ENCODE measurements around the gene METTL6.
"Not testable (repeated sequence)": the region's sequence is repeated elsewhere in the genome, so short reads cannot be mapped to it uniquely, and the experiment has no call there.

The METTL6 gene

DNA sequence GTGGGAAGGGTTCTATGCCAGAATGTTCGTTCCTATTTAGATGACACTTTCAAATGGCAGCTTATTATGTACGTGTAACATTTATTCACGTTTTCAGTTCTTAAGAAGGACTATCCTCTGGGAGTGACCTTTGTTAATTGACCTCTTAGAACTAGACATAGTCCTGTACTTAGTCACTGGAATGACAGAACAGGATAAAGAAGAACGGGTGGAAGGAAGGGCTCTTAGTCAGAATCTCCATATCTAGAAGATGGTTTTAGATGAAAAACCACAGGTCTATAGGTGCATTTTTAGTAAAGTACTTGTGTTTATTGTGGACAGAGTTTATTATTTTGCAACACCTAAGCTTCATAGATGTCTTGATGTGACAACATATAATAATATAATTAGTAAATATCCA is 6.5 kb downstream of the METTL6 start:
- no peak overlapping the region for H3K4me3 ChIP-seq (ENCODE audit: low read depth, low read length)
- no peak for DNase-seq (ENCODE audit: low read depth)
- TF ChIP-seq CTCF (IDR thresholded peaks at IDR 0.05; ENCODE audit: low read depth, low read length, missing control alignments): no peak
- in situ Hi-C loops (cut with HindIII; ENCODE audit: low sequenced_read_pairs): no loop called here

DNA sequence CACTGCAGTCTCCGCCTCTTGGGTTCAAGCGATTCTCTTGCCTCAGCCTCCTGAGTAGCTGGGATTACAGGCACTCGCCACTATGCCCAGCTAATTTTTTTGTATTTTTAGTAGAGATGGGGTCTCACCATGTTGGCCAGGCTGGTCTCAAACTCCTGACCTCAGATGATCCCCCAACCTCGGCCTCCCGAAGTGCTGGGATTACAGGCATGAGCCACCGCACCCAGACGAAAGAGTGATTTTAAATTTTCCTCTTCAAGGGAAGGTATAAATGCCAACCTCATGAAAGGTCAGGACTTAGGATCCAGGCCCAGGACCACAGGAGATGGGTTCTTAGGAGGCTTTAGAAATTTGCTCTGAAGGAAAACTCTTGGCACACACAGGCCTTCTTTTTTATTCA is 16.4 kb downstream of the METTL6 start:
- DNase-seq (ENCODE audit: low read depth); in situ Hi-C loops (cut with HindIII; ENCODE audit: low sequenced_read_pairs); H3K4me3 ChIP-seq (ENCODE audit: low read depth, low read length): not testable (repeated sequence)

- in situ Hi-C loops (cut with HindIII; ENCODE audit: low sequenced_read_pairs): loop anchor here (5.0 kb wide), 1 partner anchor 157 kb away; no protein-coding TSS in a partner anchor
- no peak overlapping the region for H3K4me3 ChIP-seq (ENCODE audit: low read depth, low read length)
- DNase-seq (ENCODE audit: low read depth): no peak
- TF ChIP-seq CTCF (IDR thresholded peaks at IDR 0.05; ENCODE audit: low read depth, low read length, missing control alignments): no peak
Observed at GRCh38 chr3:15409774-15410173, 17.6 kb downstream of the METTL6 start.

GRCh38 chr3:15409239-15409638 is 18.1 kb downstream of the METTL6 start:
- no peak for DNase-seq (ENCODE audit: low read depth)
- TF ChIP-seq CTCF (IDR thresholded peaks at IDR 0.05; ENCODE audit: low read depth, low read length, missing control alignments): no peak
- H3K4me3 ChIP-seq (ENCODE audit: low read depth, low read length): no peak overlapping the region
- in situ Hi-C loops (cut with HindIII; ENCODE audit: low sequenced_read_pairs): loop anchor here (5.0 kb wide), 1 partner anchor 157 kb away; no protein-coding TSS in a partner anchor

DNA sequence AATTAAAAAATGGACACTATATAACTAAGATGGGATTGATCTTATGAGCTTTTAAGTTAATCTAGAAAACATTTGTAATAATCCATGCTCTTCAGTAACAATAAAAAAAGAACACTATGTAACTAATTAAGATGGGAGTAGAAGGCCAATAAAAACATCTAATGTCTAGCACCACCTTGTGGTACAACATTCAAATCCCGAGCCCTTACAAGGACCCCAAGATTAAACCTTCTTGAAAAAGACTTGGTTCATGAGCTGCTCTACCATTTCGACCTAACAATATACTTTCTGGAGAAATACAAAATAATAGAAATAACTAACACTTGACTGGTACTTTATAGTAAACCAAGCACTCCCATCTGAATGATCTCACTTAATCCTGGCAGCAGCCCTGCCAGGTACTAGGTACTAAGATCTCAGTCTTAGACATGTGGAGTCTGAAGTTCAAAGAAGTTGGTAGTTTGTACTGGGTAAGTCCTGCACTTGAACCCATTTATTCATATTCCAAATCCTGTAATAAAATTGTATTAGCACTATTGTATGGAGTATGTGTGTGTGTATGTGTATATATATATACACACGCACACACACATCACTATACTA is 21.8 kb downstream of the METTL6 start:
- H3K4me3 ChIP-seq (ENCODE audit: low read depth, low read length): no peak overlapping the region
- peak; percentile 57 for TF ChIP-seq CTCF (IDR thresholded peaks at IDR 0.05; ENCODE audit: low read depth, low read length, missing control alignments)
- peak; percentile 66 for DNase-seq (ENCODE audit: low read depth)
- in situ Hi-C loops (cut with HindIII; ENCODE audit: low sequenced_read_pairs): loop anchor here (5.0 kb wide), 1 partner anchor 153 kb away; no protein-coding TSS in a partner anchor

DNA sequence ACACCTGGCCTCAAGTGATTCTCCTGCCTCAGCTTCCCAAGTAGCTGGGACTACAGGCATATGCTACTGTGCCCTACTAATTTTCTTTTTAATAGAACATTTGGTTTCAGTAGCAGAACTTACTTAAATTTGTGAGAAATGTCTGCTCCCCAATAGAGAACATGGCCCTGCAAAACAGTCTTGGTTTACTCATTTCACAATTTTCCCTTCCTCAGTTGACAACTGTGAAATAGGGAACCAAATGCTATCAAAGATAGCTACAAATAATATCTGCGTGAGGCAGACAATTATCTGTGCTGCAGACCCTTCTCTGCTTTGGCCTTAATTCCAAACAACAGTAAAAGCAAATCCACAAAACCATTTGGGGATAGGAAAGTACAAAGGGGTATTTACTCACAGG is 22.6 kb downstream of the METTL6 start:
- no peak for DNase-seq (ENCODE audit: low read depth)
- in situ Hi-C loops (cut with HindIII; ENCODE audit: low sequenced_read_pairs): loop anchor here (5.0 kb wide), 1 partner anchor 152 kb away; no protein-coding TSS in a partner anchor
- H3K4me3 ChIP-seq (ENCODE audit: low read depth, low read length): no peak overlapping the region
- TF ChIP-seq CTCF (IDR thresholded peaks at IDR 0.05; ENCODE audit: low read depth, low read length, missing control alignments): no peak

DNA sequence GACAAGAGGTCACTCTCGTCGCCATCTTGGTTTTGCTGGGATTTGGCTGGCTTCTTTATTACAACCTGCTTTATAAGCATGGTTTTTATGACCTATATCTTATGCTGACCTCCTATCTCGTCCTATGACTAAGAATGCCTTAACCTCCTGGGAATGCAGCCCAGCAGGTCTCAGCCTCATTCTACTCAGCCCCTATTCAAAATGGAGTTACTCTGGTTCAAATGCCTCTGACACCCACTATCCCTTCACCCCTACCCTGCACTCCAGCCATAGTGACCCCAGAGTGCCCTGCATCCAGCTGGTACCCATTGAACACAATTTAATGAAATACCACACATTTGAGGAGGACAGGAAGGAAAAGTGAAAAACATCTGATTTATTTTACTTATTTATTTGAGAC is 23.4 kb downstream of the METTL6 start:
- TF ChIP-seq CTCF (IDR thresholded peaks at IDR 0.05; ENCODE audit: low read depth, low read length, missing control alignments): no peak
- no peak for DNase-seq (ENCODE audit: low read depth)
- H3K4me3 ChIP-seq (ENCODE audit: low read depth, low read length): no peak overlapping the region
- in situ Hi-C loops (cut with HindIII; ENCODE audit: low sequenced_read_pairs): no loop called here
